A673 (cell line): Measurements from ENCODE around the gene PEX16.

Experiments
- CTCF ChIP-seq: fragments of 300-800, 200-600 bp; sonication (generic); conservative IDR thresholded peaks from 2 replicates; pipeline ENCODE4 v1.5.1; 2017; ENCODE audit warnings: low read depth, mild to moderate bottlenecking, antibody characterized with exemption, low read length, moderate library complexity, mixed read lengths
- EZH2 ChIP-seq: fragments of 200-600 bp; sonication (generic); IDR thresholded peaks from 2 replicates; pipeline ENCODE4 v1.6.1; 2017; ENCODE audit warnings: borderline replicate concordance, low read depth, mild to moderate bottlenecking, mixed read lengths, antibody characterized with exemption, low read length; ENCODE audit not compliant: poor library complexity, severe bottlenecking

- TF ChIP-seq CTCF (no peak), EZH2 (no peak)
Observed at GRCh38 chr11:45919806-45920530, 2.3 kb upstream of the PEX16 start.
